Fibroblast of villous mesenchyme (primary cell): ENCODE data around the gene PRADC1. TPM values are rescaled to one million over a fixed set of nuclear protein-coding genes. Genes with fewer than 3 reads are reported as not detected.

ENCODE experiments used
- DNase-seq: peaks from one replicate; pipeline ENCODE4 v3.0.0-alpha.2; 2010; ENCODE audit warnings: low read depth
- H3K4me3 ChIP-seq: 2 replicates; pipeline ENCODE4 v1.5.1; 2011; ENCODE audit warnings: low read depth, mild to moderate bottlenecking, low read length
- CTCF ChIP-seq: IDR thresholded peaks from 2 replicates; pipeline ENCODE4 v1.5.1; 2012; ENCODE audit warnings: low read depth, mild to moderate bottlenecking, low read length; ENCODE audit not compliant: insufficient read depth
- total RNA-seq: library from RNA; depleted of rRNA; stranded (reverse); fragments of >200 nt; gene quantifications from 2 replicates; pipeline ENCODE4 v1.2.3, GENCODE V29; 2012

PRADC1 gene
- total RNA-seq, 1 donor, result 18.1 TPM

- H3K4me3 ChIP-seq, result no peak overlapping the region
- DNase-seq, result no peak
- TF ChIP-seq CTCF, result no peak
Measured at GRCh38 chr2:73268366-73268829, 35.4 kb upstream of the PRADC1 start.

- no peak overlapping the region for H3K4me3 ChIP-seq
- DNase-seq, result no peak
- no peak for TF ChIP-seq CTCF
Measured at GRCh38 chr2:73267008-73267407, 34.0 kb upstream of the PRADC1 start.

- TF ChIP-seq CTCF, result no peak
Measured at GRCh38 chr2:73266061-73266901, 33.2 kb upstream of the PRADC1 start.

GRCh38 chr2:73265298-73266060 lies 32.4 kb upstream of the PRADC1 start:
- H3K4me3 ChIP-seq, result no peak overlapping the region
- TF ChIP-seq CTCF, result no peak
- DNase-seq, result no peak

More at GRCh38 chr2:73266061-73266901, 33.2 kb upstream of the PRADC1 start:
- no peak overlapping the region for H3K4me3 ChIP-seq
- DNase-seq, result peak; percentile 14

- TF ChIP-seq CTCF, result no peak
- no peak for DNase-seq
Measured at GRCh38 chr2:73264783-73265182, 31.7 kb upstream of the PRADC1 start.

GRCh38 chr2:73264332-73264606 lies 31.2 kb upstream of the PRADC1 start:
- no peak for DNase-seq
- H3K4me3 ChIP-seq, result no peak overlapping the region
- no peak for TF ChIP-seq CTCF

More at GRCh38 chr2:73264783-73265182, 31.7 kb upstream of the PRADC1 start:
- no peak overlapping the region for H3K4me3 ChIP-seq
